GM12878 (cell line): ENCODE results near the gene METAP1D. TPM values are rescaled to one million over a fixed set of nuclear protein-coding genes. Genes with fewer than 3 reads are reported as not detected.

Experiments used
- ATAC-seq: fragments of 200-7000 bp; cut with Tn5 transposase; 3 replicates; pipeline ENCODE4 v1.9.1; 2020; ENCODE audit warnings: mild to moderate bottlenecking, moderate library complexity
- BruUV-seq: library from RNA; stranded (reverse); fragments of 400-500 nt; replicated peaks from 2 replicates; lab custom pipeline; 2021; lab: Mats Ljungman, UMichigan
- CTCF ChIA-PET: fragments of 300-600 bp; sonication (Branson Sonifier 250); formaldehyde crosslinking; extraction: SDS; loops from one replicate; lab custom pipeline; 2021; ENCODE audit warnings: inconsistent platforms; lab: Yijun Ruan, JAX
- POLR2A ChIA-PET: fragments of 350-600 bp; formaldehyde crosslinking; extraction: SDS; loops from one replicate; lab custom pipeline; 2021; ENCODE audit warnings: inconsistent platforms; lab: Charles Lee
- RAD21 ChIA-PET: fragments of 300-600 bp; sonication (Branson Sonifier 250); formaldehyde crosslinking; loops from one replicate; lab custom pipeline; 2023; ENCODE audit warnings: antibody characterized with exemption; ENCODE audit not compliant: unreplicated experiment; lab: Charles Lee
- SMC1A ChIA-PET: fragments of 300-600 bp; sonication (Branson Sonifier 250); formaldehyde crosslinking; loops from one replicate; lab custom pipeline; 2023; ENCODE audit not compliant: unreplicated experiment, uncharacterized antibody; lab: Charles Lee
- DNase-seq: peaks from one replicate; pipeline ENCODE4 v3.0.0-alpha.2; 2011; ENCODE audit warnings: low read depth, low spot score
- FAIRE-seq: peaks from 3 replicates; lab custom pipeline; 2011; peaks lifted over from hg19 to GRCh38; lab: Jason Lieb, UNC
- H2AFZ ChIP-seq: 2 replicates; pipeline ENCODE4 v1.6.0; 2011; ENCODE audit warnings: low read depth, low read length, control low read depth; ENCODE audit not compliant: control insufficient read depth
- H3K27ac ChIP-seq: 2 replicates; pipeline ENCODE4 v1.5.1; 2011; ENCODE audit warnings: control low read depth; ENCODE audit not compliant: control insufficient read depth, insufficient read depth
- H3K27me3 ChIP-seq, 2 experiments: replicated peaks in 1 of 2; 2 replicates each; pipeline versions ENCODE4 v1.6.0 to v1.6.1; 2011; ENCODE audit warnings: low read length in 1 of 2; ENCODE audit not compliant: control insufficient read depth in 2 of 2, insufficient read depth in 2 of 2
- H3K36me3 ChIP-seq, 2 experiments: 2 replicates each; pipeline ENCODE4 v1.5.1; 2011; ENCODE audit warnings: low read length in 1 of 2; ENCODE audit not compliant: control insufficient read depth in 2 of 2, insufficient read depth in 2 of 2
- H3K4me1 ChIP-seq: 2 replicates; pipeline ENCODE4 v1.6.1; 2011; ENCODE audit warnings: mild to moderate bottlenecking, low read length, moderate library complexity, mixed read lengths; ENCODE audit not compliant: control insufficient read depth, insufficient read depth
- H3K4me2 ChIP-seq: 2 replicates; pipeline ENCODE4 v1.6.0; 2011; ENCODE audit warnings: control low read depth; ENCODE audit not compliant: control insufficient read depth, insufficient read depth
- H3K4me3 ChIP-seq: fragments of 200-600 bp; sonication (generic); 2 replicates; pipeline ENCODE4 v1.5.1; 2016
- H3K79me2 ChIP-seq: 2 replicates; pipeline ENCODE4 v1.6.0; 2011; ENCODE audit warnings: low read length; ENCODE audit not compliant: control insufficient read depth, insufficient read depth
- H3K9ac ChIP-seq: 2 replicates; pipeline ENCODE4 v1.8.0; 2011; ENCODE audit warnings: low read length, control low read depth, mixed read lengths; ENCODE audit not compliant: control insufficient read depth, insufficient read depth
- H3K9me3 ChIP-seq: replicated peaks from 3 replicates; pipeline ENCODE4 v1.5.1; 2011; ENCODE audit warnings: mild to moderate bottlenecking, low read length; ENCODE audit not compliant: control insufficient read depth, insufficient read depth
- H4K20me1 ChIP-seq: 2 replicates; pipeline ENCODE4 v1.6.0; 2011; ENCODE audit not compliant: control insufficient read depth, insufficient read depth
- EP300 ChIP-seq, 2 experiments: fragments of 150-350 bp in 1 of 2; IDR thresholded peaks; 2 replicates each; pipeline ENCODE4 v1.6.1; 2011 to 2012; ENCODE audit warnings: low read depth in 2 of 2, low read length in 2 of 2, borderline replicate concordance in 1 of 2, improper control_type of control experiment in 1 of 2, inconsistent platforms in 1 of 2; ENCODE audit not compliant: control insufficient read depth in 1 of 2
- MXI1 ChIP-seq: fragments of 150-350 bp; IDR thresholded peaks from 2 replicates; pipeline ENCODE4 v1.6.1; 2011; ENCODE audit warnings: low read depth, mild to moderate bottlenecking, inconsistent platforms, low read length, improper control_type of control experiment
- SRF ChIP-seq, 2 experiments: IDR thresholded peaks; 2 replicates each; pipeline ENCODE4 v1.6.1; 2011; ENCODE audit warnings: low read depth in 2 of 2, low read length in 2 of 2, mild to moderate bottlenecking in 1 of 2, moderate library complexity in 1 of 2
- SUPT20H ChIP-seq: IDR thresholded peaks from 2 replicates; pipeline ENCODE4 v1.6.1; 2011; ENCODE audit warnings: low read depth, mild to moderate bottlenecking, low read length, moderate library complexity, borderline replicate concordance; ENCODE audit not compliant: control insufficient read depth
- ZNF622 ChIP-seq: fragments of 450-650 bp; IDR thresholded peaks from 2 replicates; pipeline ENCODE4 v1.6.1; 2017; ENCODE audit warnings: mild to moderate bottlenecking, inconsistent platforms
- WGBS: methylation state at CpG from one replicate; pipeline ENCODE4 v1.1.6; 2016; ENCODE audit warnings: low lambda C conversion rate; ENCODE audit not compliant: insufficient replicate concordance, insufficient coverage; ENCODE audit errors: missing lambda C conversion rate; 5-methylcytosine and 5-hydroxymethylcytosine counted together
- in situ Hi-C: fragments of 300-500 bp; cut with MboI; formaldehyde crosslinking; loops from 9 replicates; pipeline ENCODE4 v1.14.3; 2018; ENCODE audit warnings: mixed read lengths
- intact Hi-C: fragments of 100-400 bp; cut with micrococcal nuclease; formaldehyde crosslinking; loops from one replicate; pipeline ENCODE4 v1.14.2; 2022; ENCODE audit not compliant: unreplicated experiment
- polyA plus RNA-seq, 11 experiments: library from polyadenylated mRNA; depleted of rRNA in 4 of 11; unstranded in 6 of 11; stranded (reverse) in 5 of 11; fragments of >200 nt; fragmentation: Nextera tagmentation in 4 of 11; fragmentation: Illumina TruSeq in 1 of 11; extraction: Ambion mirVana in 4 of 11; extraction: Trizol in 1 of 11; gene quantifications; 1 replicate in 1 of 11; 2 replicates in 10 of 11; pipeline versions ENCODE4 v1.2.1 to v1.2.3, GENCODE V29; 2011 to 2016; ENCODE audit warnings: inconsistent platforms in 2 of 11, missing spikeins in 2 of 11, low read depth in 1 of 11
- total RNA-seq, 4 experiments: library from RNA; depleted of rRNA in 3 of 4; stranded (reverse); fragments of >200 nt in 3 of 4; fragmentation: Illumina TruSeq in 1 of 4; extraction: Trizol in 1 of 4; gene quantifications; 2 replicates each; pipeline versions ENCODE4 v1.2.1 to v1.2.3, GENCODE V29; 2013 to 2021
- TF ChIP-seq, protein P1 (sequence below), 3 experiments: IDR thresholded peaks in 2 of 3; conservative IDR thresholded peaks in 1 of 3; 2 replicates each; pipeline ENCODE4 v1.5.1; 2011; ENCODE audit warnings: low read depth in 3 of 3, low read length in 3 of 3, mild to moderate bottlenecking in 3 of 3, control low read depth in 2 of 3, moderate library complexity in 2 of 3, inconsistent platforms in 1 of 3, mixed read lengths in 1 of 3; ENCODE audit not compliant: control insufficient read depth in 2 of 3, insufficient read depth in 1 of 3; ENCODE audit errors: extremely low read depth in 1 of 3

Gene METAP1D
- total and polyA plus RNA-seq, 10 of the 15 experiments (the other 5 are each of a cell fraction or from before 2014, with no cell fraction given): 4.5 to 12.1 (median 7.8) TPM

GRCh38 chr2:172000696-172001361 lies 1.1 kb downstream of the METAP1D start:
- Histone ChIP-seq H3K4me2 (peak overlapping the region; percentile 73), H2AFZ (peak overlapping the region; percentile 99), H4K20me1 (no peaks in the 10 kb centered on the region), H3K4me3 (peak overlapping the region; percentile 90), H3K27me3 (no peaks in the 10 kb centered on the region), H3K36me3 (no peaks in the 10 kb centered on the region), H3K9ac (peak overlapping the region; percentile 90), H3K27ac (peak overlapping the region; percentile 78; the same call in 1 of the 2 replicates), H3K9me3 (no peaks in the 10 kb centered on the region), H3K79me2 (no peaks in the 10 kb centered on the region), H3K4me1 (peaks cover 6% of the 10 kb centered on the region)
- intact Hi-C loops (no loop called here), in situ Hi-C loops (no loop called here)
- FAIRE-seq (no peak), ATAC-seq (no peak), DNase-seq (no peak)
- CTCF ChIA-PET: interaction anchor here (0.6 to 1.3 kb wide), 4 partner anchors 9 to 961 kb away, joined by 3 to 7 read pairs (median 4); partner anchors contain the start of gene DLX2
- BruUV-seq: no TSS peak
- RAD21 ChIA-PET: no interaction called here
- SMC1A ChIA-PET: interaction anchor here (0.9 kb wide), 2 partner anchors 13 to 102 kb away, joined by 3 read pairs; partner anchors contain the start of gene DLX2
- POLR2A ChIA-PET: interaction anchor here (0.7 kb wide), 1 partner anchor 9 kb away, joined by 3 read pairs; no protein-coding TSS in a partner anchor
- TF ChIP-seq, protein P1, sequence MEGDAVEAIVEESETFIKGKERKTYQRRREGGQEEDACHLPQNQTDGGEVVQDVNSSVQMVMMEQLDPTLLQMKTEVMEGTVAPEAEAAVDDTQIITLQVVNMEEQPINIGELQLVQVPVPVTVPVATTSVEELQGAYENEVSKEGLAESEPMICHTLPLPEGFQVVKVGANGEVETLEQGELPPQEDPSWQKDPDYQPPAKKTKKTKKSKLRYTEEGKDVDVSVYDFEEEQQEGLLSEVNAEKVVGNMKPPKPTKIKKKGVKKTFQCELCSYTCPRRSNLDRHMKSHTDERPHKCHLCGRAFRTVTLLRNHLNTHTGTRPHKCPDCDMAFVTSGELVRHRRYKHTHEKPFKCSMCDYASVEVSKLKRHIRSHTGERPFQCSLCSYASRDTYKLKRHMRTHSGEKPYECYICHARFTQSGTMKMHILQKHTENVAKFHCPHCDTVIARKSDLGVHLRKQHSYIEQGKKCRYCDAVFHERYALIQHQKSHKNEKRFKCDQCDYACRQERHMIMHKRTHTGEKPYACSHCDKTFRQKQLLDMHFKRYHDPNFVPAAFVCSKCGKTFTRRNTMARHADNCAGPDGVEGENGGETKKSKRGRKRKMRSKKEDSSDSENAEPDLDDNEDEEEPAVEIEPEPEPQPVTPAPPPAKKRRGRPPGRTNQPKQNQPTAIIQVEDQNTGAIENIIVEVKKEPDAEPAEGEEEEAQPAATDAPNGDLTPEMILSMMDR (IDR thresholded peaks at IDR 0.05 in 2 of 3, conservative IDR thresholded peaks at IDR 0.05 in 1 of 3; ENCODE audit: control insufficient read depth in 2 of 3, extremely low read depth in 1 of 3, insufficient read depth in 1 of 3, low read depth in 3 of 3, low read length in 3 of 3): no peak
- TF ChIP-seq MXI1 (peak; percentile 11; the same call in 1 of the 2 replicates), ZNF622 (no peak), SUPT20H (no peak), SRF (IDR thresholded peaks at IDR 0.05; ENCODE audit: low read depth in 2 of 2, low read length in 2 of 2) (no peak), EP300 (IDR thresholded peaks at IDR 0.05; ENCODE audit: borderline replicate concordance in 1 of 2, control insufficient read depth in 1 of 2, low read depth in 2 of 2, low read length in 2 of 2) (no peak)
- 94% methylated on average over 13 of the region's 13 CpGs for WGBS
